Transverse colon (tissue), 4 donors: ENCODE measurements around the gene CTDSP2.

Source experiments
- CTCF ChIP-seq, 5 experiments: fragments of 200-600 bp in 3 of 5; fragments of 450-650 bp in 2 of 5; sonication (generic) in 3 of 5; IDR thresholded peaks; 1 replicate in 2 of 5; 2 replicates in 3 of 5; pipeline ENCODE4 v1.5.1; 2016 to 2017; ENCODE audit warnings: antibody characterized with exemption in 5 of 5, inconsistent platforms in 3 of 5, mild to moderate bottlenecking in 2 of 5, moderate library complexity in 1 of 5
- EP300 ChIP-seq: sonication (generic); formaldehyde crosslinking; IDR thresholded peaks from one replicate; pipeline ENCODE4 v1.6.1; 2017; ENCODE audit warnings: antibody characterized with exemption, low read depth
- POLR2AphosphoS5 ChIP-seq, 3 donors: sonication (generic); formaldehyde crosslinking; IDR thresholded peaks; one replicate each; pipeline ENCODE4 v1.6.1; 2016; ENCODE audit warnings: antibody characterized with exemption in 3 of 3

- TF ChIP-seq CTCF (IDR thresholded peaks at IDR 0.05) = no peak
- TF ChIP-seq EP300 = no peak
- TF ChIP-seq POLR2AphosphoS5 (IDR thresholded peaks at IDR 0.05) = no peak
These were observed 20.1 kb downstream of the CTDSP2 start for GRCh38 chr12:57826400-57826799.
